Right ventricle myocardium inferior (tissue), 1 donor: ENCODE data around the gene TSC22D2. TPM values are rescaled to one million over a fixed set of nuclear protein-coding genes. Genes with fewer than 3 reads are reported as not detected.

ENCODE experiments used
- ATAC-seq: fragments of 200-7000 bp; cut with Tn5 transposase; one replicate; pipeline ENCODE4 v1.9.1; 2020; ENCODE audit warnings: mild to moderate bottlenecking, moderate library complexity
- DNase-seq: peaks from one replicate; pipeline ENCODE4 v3.0.0; 2021; ENCODE audit errors: missing footprints
- intact Hi-C: fragments of 100-400 bp; cut with DNase I; formaldehyde crosslinking; loops from one replicate; pipeline ENCODE4 v1.11.0; 2022
- total RNA-seq: library from RNA; stranded (reverse); fragmentation: NEBNext Ultra II Directional; extraction: Animal tissue kit (Norgen Biotek cat#: 25700); gene quantifications from one replicate; pipeline ENCODE4 v1.2.1, GENCODE V29; 2021
- donor health status: DM: no; HTN: yes; CAD: no; lungs with severe emphysema.

Gene TSC22D2
- total RNA-seq, 1 donor from 2014 or later = 19.8 TPM

DNA sequence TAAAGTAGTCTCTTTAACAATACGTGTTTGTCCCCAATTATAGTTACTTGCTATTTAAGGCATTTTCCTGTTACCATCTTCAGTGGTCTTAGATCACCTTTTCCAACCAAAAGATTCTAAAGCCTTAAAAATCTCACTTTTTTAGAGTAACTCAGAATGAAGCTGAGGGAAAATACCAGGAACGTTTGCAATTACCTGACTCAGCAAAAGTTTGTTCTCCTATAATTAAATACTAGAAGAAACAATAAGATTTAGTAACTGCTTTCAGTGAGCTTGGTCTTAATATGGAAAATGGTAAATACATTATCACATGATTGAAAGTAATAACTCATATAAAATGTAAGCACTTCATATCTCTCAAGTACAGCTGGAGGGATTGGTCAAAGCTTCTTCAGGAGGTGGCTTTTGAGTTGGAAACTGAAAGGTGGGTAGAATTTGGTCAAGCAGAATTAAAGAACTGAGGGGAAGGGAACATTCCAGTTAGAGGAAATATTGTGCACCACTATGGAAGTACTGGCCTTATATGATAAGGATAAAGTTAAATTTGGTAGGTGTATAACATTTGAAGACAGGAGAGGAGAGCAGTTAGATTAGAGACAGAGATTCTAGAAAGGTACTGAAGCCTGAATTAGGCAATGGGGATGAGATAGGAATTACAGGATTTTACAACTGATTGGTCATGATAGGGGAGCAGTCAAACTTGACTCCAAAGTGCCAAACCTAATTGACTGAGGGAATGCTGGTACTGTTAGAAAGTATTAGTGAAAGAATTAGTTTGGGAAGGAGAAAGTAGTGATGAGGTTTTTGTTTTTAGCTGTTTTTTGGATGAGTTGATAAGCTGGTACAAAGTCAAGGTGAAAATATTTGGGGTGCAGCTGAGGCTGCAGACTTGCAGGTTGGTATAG is 21.9 kb downstream of the TSC22D2 start:
- ATAC-seq = no peak
- no peak for DNase-seq
- intact Hi-C loops = no loop called here

DNA sequence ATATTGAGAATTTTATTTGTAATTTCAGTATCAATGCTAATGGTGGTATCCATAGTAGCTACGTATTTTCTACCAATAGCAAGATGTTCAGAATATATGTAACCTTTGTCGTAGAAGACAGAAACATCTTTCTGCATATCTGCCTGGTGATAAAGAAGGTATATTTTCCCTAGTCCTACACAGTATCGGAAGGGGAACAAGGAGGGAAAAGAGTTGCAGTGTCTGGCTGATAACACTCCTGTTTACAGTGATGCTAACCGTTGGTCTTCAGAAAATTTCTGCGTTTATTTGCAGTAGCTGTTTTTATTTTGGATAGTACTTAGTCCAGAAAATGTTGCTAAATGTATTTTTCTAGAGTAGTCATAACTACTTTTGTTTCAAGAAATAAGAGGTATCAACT is 25.2 kb downstream of the TSC22D2 start:
- intact Hi-C loops = no loop called here

DNA sequence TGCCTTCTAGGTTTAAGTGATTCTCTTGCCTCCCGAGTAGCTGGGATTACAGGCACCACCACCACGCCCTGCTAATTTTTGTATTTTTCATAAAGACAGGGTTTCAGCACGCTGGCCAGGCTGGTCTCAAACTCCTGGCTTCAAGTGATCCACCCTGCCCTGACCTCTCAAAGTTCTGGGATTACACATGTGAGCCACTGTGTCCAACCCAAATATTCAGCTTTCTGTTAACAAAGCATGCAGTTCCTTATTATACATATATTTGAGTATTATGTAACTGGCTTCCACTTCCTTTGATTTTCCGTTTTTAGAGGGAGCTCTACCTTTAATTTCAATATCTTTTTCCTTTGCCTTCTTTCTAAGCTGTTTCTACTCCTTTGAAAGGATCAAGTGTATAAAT is 26.1 kb downstream of the TSC22D2 start:
- intact Hi-C loops = no loop called here

More for the DNA sequence above, 25.2 kb downstream of the TSC22D2 start:
- no peak for ATAC-seq
- DNase-seq = no peak

DNA sequence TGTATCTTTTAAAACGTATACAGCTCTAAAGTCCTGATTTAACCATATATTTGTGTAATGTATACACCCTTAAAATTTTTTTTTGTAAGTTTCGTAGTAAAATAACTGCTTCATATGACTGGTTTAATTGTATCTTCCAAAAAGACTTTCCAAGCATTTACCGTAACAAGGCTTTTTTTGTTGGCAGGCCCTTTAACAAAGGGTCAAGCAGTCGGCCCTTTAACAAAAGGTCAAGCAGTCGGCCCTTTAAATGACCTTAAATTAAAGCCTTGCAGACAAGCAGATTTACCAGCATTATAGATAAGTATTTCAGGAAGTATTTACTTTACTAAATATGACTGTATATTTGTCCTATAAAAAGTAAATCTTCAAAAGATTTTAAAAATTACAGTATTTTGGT is 28.1 kb downstream of the TSC22D2 start:
- DNase-seq (no peak), ATAC-seq (no peak)
- intact Hi-C loops = no loop called here

More for the DNA sequence above, 26.1 kb downstream of the TSC22D2 start:
- DNase-seq (no peak), ATAC-seq (no peak)

DNA sequence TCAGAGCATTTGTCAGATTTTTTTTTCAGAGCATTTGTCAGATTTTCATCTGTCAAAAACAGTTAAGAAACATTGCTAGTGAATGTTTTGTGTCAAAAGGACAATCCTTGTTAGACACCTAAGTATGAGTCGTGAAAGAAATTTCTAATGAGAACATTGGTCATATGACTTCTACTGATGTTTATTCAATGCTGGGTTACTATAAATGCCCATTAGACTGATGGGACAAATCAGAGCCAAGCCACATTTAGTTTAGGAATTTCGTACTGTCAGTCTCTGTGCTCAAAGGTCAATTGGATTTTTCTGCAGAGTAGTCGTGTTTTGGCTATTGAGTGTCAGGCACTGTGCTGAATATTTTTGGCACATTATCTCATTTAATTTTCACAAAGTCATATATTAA is 31.6 kb downstream of the TSC22D2 start:
- ATAC-seq = no peak
- no peak for DNase-seq
- intact Hi-C loops = no loop called here

DNA sequence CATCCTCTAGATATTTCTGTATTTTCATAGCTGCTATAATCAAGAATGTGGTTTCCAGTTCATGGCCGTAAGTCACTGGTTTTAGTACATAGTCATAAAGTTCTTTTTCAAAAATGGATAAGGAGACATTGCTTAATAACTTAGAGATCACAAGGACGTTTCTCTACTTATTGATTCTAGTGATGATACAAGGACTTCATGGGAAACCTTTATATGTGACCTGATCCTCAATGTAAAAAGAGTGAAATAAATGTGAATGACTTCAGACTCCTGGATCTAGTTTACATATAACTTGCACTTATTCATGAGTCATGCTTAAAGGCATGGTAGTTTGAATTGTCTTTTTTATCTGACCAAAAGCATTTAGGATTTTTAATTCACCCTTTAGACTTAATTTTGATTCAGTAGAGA is 35.2 kb downstream of the TSC22D2 start:
- ATAC-seq (no peak), DNase-seq (no peak)
- intact Hi-C loops = no loop called here

DNA sequence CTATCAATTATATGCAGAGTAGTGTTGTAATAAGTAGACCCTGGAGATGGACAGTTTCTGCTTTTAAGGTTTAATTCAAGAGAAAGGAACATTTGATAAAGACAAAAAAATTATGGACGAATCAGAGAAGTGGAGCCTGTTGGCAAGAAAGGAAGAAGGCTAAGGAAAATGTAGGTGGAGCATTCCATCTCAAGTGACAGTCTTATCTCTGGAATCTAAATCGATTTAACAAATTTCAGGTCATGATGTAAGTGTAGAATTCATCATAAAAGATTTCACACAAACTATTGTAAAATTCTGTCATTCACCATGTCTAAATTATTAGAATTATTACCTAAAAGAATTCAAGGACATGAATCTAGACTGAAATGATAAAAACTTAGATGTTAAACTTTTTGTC is 36.3 kb downstream of the TSC22D2 start:
- intact Hi-C loops = no loop called here
- DNase-seq (no peak), ATAC-seq (no peak)

DNA sequence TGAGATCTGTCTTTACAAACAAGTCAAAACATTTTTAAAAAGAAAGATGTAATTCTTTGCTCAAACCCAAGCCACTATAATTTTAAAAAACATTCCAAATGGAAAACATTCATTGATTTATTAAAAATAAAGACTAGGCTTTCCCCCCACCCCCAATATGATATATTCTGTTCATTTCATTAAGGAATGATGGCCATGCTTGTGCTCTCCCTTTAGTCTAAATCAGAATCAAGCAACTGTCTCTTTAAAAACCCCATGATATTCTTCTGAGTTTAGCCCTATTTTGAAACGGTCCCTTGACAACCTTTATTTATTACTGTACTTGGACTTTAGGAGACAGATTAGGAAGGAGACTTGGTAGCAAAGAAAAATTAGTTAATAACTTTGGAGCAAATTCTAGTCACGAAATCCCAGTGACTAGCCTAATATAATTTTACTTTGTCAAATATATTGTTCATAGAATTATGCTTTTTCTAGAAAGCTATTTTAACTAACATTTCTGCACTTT is 38.4 kb downstream of the TSC22D2 start:
- ATAC-seq (no peak), DNase-seq (no peak)
- intact Hi-C loops = no loop called here

DNA sequence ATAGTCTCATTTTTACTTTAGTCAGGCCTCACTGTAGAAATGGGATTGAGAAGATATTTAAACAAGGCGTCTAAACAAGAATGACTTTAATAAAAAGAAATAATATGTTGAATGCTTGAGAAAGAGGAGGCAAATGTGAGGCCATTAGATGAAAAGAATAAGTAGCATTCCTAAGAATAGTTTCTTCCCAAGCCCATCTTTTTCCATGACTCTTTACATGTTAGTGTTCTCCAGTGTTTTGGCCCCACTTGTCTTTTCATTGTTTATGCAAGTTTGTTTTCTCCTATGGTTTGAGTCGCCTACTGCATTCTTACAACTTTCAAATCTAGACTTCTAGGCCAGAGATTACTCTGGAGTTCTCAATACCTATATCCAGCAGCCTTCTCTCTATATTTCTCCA is 39.0 kb downstream of the TSC22D2 start:
- DNase-seq (no peak), ATAC-seq (no peak)
- intact Hi-C loops = no loop called here

DNA sequence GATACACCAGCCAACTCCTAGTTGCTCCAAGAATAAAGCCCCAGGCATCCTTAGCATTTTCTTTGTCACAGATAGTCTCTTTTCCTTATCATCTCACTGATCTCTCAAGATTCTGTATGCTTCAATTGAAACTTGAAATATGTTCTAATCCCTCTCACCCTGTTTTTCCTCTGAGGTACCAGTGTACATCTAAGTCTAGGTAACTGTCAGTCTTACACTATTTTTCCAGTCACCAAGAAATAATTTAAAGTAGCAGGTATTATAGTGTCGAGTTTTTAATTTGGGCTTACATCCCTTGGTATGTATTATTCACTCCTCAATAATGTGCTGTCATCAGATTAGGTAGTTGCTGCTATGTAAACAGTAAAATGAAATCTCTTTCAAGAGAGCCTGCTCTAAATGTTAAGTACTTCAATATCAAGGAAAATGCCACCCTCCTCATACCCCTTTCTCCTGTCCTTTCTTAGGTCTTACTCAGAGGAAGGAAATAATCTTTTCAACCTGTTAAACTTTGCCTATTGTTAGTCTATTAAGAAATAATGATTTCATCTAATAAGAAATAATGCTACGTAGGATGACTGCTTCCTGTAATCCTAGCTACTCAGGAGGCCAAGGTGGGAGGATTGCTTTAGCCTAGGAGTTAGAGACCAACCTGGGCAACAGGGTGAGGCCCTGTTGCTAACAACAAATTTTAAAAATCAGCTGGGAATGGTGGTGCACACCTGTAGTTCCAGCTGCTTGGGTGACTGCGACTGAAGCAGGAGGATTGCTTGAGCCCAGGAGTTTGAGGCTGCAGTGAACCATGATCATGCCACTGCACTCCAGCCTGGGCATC is 39.8 kb downstream of the TSC22D2 start:
- intact Hi-C loops = no loop called here
- ATAC-seq = no peak
- no peak for DNase-seq

DNA sequence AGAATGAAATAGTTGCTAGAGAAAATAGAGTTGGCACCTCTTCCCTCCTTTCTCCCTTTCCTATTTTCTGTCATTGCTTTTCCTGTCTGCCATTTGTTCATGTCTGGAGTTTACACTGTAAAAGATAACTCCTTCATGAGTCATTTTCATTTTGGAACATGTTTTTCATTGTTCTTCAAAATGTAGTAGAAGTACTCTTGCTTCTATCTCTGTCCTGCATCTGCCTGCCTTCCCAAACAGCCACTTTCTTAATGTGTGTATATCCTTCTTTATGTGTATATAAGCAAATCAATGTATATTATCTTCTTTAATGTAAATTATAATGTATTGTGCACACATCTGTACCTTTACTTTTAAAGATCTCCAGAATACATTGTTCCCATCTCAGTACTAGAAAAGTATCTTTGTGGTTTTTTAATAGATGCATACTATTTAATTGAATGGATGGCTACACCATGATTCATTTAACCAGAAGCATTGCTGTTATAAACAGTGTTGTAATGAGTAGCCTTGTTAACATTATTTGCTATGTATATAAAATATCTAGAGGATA is 41.1 kb downstream of the TSC22D2 start:
- no peak for ATAC-seq

DNA sequence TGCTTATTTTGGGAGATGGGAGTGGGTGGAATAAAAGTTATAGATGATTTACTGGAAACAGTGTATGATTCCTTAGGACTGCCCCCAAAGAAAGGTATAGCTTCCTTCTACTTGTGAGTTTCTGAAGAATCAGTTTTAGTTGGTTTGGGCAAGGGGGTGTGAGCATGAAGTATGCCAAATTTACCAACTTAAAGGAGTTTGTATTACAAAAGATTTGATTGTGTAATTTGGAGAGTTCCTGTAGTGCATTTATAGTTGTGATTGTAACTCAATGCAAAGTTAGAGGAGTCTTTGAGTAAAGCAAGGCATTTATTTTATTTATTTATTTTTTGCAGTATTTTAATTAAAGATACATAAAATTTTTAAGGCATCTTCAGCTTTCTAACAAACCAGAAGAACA is 42.8 kb downstream of the TSC22D2 start:
- intact Hi-C loops = no loop called here
- ATAC-seq = no peak
- DNase-seq = no peak

More for the DNA sequence above, 41.1 kb downstream of the TSC22D2 start:
- no peak for DNase-seq
- intact Hi-C loops = no loop called here

DNA sequence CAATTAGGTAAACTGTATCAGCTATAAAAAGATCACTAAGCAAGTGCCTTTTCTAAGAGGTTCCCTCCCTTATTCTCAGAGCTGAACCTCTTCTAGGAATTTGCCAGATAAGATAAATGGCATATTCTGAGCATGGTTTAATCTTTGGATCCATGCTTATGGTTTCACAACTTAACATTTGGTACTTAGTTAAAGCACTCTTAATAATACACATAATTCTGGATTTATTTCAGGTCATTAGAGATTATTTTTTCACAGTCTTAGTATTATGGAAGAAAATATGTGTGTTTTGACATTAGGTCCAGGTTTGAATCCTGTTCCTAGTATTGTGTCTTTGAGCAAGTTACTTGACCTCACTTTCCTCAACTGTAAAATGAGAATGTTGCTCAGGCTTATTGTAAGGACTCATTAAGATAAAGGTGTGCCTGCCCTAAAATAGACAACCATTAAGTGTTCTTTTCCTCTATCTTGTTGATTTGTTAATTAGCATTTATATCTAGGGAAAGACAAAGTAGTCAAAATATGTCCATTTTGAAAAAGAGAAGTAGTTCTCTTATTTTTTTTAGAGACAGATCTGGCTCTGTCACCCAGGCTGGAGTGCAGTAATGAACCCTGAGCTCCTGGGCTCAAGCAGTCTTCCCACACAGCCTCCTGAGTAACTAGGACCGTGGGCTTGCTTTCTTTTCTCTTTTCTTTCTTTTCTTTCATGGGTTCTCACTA is 43.4 kb downstream of the TSC22D2 start:
- intact Hi-C loops = no loop called here
- DNase-seq = no peak
- ATAC-seq = no peak

DNA sequence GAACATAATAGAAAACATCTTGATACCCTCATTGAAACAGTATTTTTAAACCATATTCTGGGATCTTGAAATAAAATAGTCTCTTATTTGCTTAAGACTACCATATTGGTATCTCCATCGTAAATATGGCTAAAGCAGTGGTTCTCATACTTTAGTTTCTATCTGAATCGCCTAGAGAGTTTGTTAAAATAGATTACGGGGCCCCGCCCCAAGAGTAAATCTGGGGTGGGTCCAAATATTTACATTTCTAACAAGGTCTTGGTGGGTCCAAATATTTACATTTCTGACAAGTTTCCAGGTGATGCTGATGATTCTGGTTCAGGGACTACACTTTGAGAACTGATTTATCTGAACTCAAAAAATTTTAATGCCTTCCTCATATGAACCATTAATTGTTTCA is 45.3 kb downstream of the TSC22D2 start:
- ATAC-seq (no peak), DNase-seq (no peak)
- intact Hi-C loops = no loop called here

DNA sequence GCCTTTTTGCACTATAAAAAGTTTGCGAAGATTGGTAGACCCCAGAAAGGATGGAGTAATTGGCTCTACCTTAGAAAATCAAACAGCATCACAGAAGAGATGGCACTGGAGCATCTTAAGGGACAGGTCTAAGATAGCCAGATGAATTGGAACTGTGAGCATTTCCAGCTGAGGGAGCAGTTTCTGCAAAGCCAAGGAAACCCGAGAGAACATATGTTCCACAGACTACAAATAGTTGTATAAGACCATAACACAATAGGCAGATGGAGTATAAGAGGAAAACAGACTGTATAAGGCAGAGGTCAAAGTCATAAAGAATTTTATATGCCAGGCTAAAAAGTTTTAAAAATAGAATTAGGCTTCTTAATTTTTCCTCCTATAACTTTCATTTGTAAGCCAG is 46.0 kb downstream of the TSC22D2 start:
- ATAC-seq (no peak), DNase-seq (no peak)
- intact Hi-C loops = loop anchor here (2.0 kb wide), 1 partner anchor 43 kb away; no protein-coding TSS in a partner anchor

DNA sequence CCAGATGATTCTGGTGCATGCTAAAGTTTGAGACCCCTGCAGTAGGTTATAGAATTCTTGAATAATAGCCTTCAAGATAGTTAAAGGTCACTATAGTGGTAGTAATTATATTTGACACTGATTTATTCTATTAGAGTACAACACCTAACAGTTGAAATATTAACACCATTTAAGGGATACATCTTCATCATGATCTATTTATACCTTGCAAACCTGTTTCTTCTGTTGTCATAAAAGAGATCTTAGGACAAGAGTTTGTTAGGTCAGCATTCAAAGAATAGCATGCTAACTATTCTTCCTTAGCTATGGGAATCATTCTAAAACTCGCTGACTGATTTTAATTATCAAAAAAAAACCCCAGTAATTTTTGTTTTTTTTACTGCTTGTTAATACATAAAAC is 46.5 kb downstream of the TSC22D2 start:
- intact Hi-C loops = loop anchor here (2.0 kb wide), 1 partner anchor 44 kb away; no protein-coding TSS in a partner anchor
- no peak for ATAC-seq
- no peak for DNase-seq

DNA sequence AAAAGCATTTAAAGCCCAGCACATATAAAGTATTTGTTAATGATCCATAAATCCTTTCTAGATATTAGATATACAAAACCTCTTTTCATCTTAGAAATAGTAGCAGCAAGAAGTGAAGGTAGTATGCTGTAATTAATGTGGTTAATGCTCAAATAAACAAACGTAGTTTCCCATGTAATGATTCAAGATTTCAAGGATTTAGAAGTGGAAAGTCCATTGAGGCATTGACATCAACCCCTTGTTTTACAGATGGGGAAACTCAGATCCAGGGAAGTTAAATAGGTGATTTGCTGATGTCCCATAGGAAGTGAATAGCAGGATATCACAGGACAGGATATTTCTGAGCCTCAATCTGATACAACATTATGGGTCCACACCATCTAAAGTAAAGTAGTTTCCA is 47.2 kb downstream of the TSC22D2 start:
- intact Hi-C loops = loop anchor here (2.0 kb wide), 1 partner anchor 45 kb away; no protein-coding TSS in a partner anchor
- ATAC-seq (no peak), DNase-seq (no peak)

DNA sequence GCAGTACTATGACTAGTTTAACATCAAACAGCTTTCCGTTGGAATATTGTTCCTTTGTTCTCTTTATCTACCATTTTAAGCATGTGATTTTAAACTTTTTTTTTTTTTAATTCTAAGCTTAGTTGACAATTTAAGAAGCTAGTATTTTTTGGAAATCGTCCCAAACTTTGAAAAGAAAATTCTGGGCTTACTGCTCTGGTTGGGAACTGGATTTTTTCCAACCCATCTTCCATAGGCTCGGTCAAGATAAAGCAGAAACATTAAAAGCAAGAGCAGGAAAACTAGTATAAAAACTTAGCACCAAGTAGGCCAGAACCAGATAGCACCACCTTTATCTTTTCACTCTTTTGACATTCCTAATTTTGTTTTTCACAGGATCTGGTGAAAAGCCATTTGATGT is 49.9 kb downstream of the TSC22D2 start:
- no peak for DNase-seq
- intact Hi-C loops = no loop called here
- no peak for ATAC-seq

DNA sequence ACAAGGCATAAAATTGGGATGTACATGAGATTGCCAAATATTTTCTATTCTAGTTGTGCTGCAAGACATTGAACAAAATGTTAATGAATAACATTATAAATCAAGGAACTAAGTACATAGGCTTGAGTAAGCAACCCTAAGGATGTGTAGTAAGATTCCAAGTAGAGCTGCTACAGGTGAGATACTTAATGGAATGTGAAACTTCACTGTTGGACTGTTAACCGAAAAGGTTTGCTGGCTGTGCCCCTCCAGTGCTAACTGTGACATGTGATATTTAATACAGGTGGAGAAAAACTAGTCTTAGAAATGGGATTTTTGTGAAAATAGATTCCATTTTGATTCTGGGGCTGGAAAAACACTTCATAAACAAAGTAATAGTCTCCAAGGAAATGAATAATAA is 52.4 kb downstream of the TSC22D2 start:
- intact Hi-C loops = no loop called here
- ATAC-seq = no peak
- DNase-seq = no peak
